HUES64 (cell line): Measurements from ENCODE around the gene TCF12.

Experiments
- H3K27ac ChIP-seq: 2 replicates; pipeline ENCODE4 v1.7.0; 2013; ENCODE audit warnings: low read depth, low read length, inconsistent platforms
- H3K27me3 ChIP-seq: 2 replicates; pipeline ENCODE4 v1.6.1; 2013; ENCODE audit warnings: mild to moderate bottlenecking, low read length; ENCODE audit not compliant: insufficient read depth
- H3K36me3 ChIP-seq: 2 replicates; pipeline ENCODE4 v1.6.1; 2013; ENCODE audit warnings: mild to moderate bottlenecking, low read length; ENCODE audit not compliant: insufficient read depth
- H3K4me1 ChIP-seq: 2 replicates; pipeline ENCODE4 v1.6.1; 2013; ENCODE audit warnings: mild to moderate bottlenecking, low read length, moderate library complexity; ENCODE audit not compliant: insufficient read depth
- H3K4me3 ChIP-seq: 2 replicates; pipeline ENCODE4 v1.5.1; 2013; ENCODE audit warnings: mild to moderate bottlenecking, low read length, moderate library complexity
- H3K9ac ChIP-seq: 2 replicates; pipeline ENCODE4 v1.6.1; 2013; ENCODE audit warnings: mild to moderate bottlenecking, low read depth, low read length
- H3K9me3 ChIP-seq: 2 replicates; pipeline ENCODE4 v1.6.1; 2013; ENCODE audit warnings: low read depth, low read length; ENCODE audit not compliant: insufficient read depth
- WGBS: fragments of 150-250, 120-280 bp; methylation state at CpG from one replicate; pipeline ENCODE4 v1.1.7; 2013; ENCODE audit warnings: missing lambda C conversion rate; 5-methylcytosine and 5-hydroxymethylcytosine counted together

TCF12 gene

GRCh38 chr15:57218826-57219576 is 300.6 kb downstream of the TCF12 start:
- peak overlapping the region; percentile 22 for H3K27ac ChIP-seq
- no peaks in the 10 kb centered on the region for H3K9me3 ChIP-seq
- H3K27me3 ChIP-seq = no peaks in the 10 kb centered on the region
- 40% methylated on average over 1 of the region's 2 CpGs for WGBS
- peaks cover 92% of the 10 kb centered on the region for H3K4me1 ChIP-seq
- H3K36me3 ChIP-seq = no peaks in the 10 kb centered on the region
- H3K4me3 ChIP-seq = peak overlapping the region; percentile 64
- peak overlapping the region; percentile 32; the same call in 1 of the 2 replicates for H3K9ac ChIP-seq

GRCh38 chr15:57220205-57220604 is 301.8 kb downstream of the TCF12 start:
- H3K27ac ChIP-seq = peak overlapping the region; percentile 6; the same call in 1 of the 2 replicates
- 55% methylated on average over 1 of the region's 2 CpGs for WGBS
- H3K9me3 ChIP-seq = no peaks in the 10 kb centered on the region
- H3K9ac ChIP-seq = peak overlapping the region; percentile 58
- H3K36me3 ChIP-seq = no peaks in the 10 kb centered on the region
- peak overlapping the region; percentile 64 for H3K4me3 ChIP-seq
- peaks cover 92% of the 10 kb centered on the region for H3K4me1 ChIP-seq
- H3K27me3 ChIP-seq = no peaks in the 10 kb centered on the region

- H3K4me1 ChIP-seq = peaks cover 83% of the 10 kb centered on the region
- H3K27ac ChIP-seq = no peak overlapping the region; the same call in 1 of the 2 replicates
- 73% methylated on average over 1 of the region's 1 CpG for WGBS
- H3K36me3 ChIP-seq = no peaks in the 10 kb centered on the region
- H3K9me3 ChIP-seq = no peaks in the 10 kb centered on the region
- H3K27me3 ChIP-seq = no peaks in the 10 kb centered on the region
- peak overlapping the region; percentile 58; the same call in 1 of the 2 replicates for H3K9ac ChIP-seq
- H3K4me3 ChIP-seq = peak overlapping the region; percentile 64
These were observed 302.7 kb downstream of the TCF12 start for GRCh38 chr15:57221134-57221533.

DNA sequence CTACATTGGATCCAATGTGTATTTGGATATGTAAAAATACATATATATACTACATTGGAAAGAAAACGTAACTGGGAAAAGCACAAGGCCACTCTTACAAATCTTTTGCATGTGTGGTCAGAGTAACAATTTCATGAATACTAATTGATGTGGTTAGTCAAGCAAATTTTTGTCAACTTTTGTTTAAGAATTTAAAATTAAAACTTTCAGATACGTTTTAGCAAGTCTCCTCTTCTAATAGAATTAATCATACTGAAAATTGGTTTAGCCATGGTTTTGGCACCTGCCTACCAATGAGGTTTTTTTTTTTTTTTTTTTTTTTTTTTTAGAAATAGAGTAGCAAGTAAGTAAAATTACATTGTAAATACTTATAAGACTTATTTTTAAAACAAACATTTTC is 304.9 kb downstream of the TCF12 start:
- Histone ChIP-seq H3K4me1 (peaks cover 81% of the 10 kb centered on the region), H3K4me3 (no peak overlapping the region), H3K9ac (no peak overlapping the region), H3K27ac (no peak overlapping the region), H3K9me3 (no peaks in the 10 kb centered on the region), H3K36me3 (no peaks in the 10 kb centered on the region), H3K27me3 (no peaks in the 10 kb centered on the region)
- 100% methylated on average over 1 of the region's 2 CpGs for WGBS

DNA sequence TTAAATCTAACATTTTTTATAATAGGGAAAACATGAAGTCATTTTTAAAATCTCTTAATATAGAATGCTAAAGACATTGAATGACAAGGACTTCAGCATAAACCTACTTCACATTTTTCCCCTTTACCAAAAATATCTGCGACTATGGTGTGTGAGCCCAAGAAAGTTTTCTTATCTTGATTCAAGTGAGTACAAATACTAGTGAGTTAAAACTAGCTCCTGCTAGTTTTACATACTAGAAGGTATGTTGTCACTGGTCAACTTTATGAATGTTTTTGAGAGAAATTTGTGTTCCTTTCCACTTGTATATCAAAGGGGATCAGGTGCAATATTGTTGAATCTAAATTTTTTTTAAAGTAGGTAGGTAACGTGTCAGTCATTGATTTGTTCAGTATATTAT is 305.4 kb downstream of the TCF12 start:
- no peaks in the 10 kb centered on the region for H3K9me3 ChIP-seq
- H3K9ac ChIP-seq = no peak overlapping the region
- H3K27ac ChIP-seq = no peak overlapping the region
- H3K4me1 ChIP-seq = peaks cover 81% of the 10 kb centered on the region
- H3K4me3 ChIP-seq = no peak overlapping the region
- H3K27me3 ChIP-seq = no peaks in the 10 kb centered on the region
- no peaks in the 10 kb centered on the region for H3K36me3 ChIP-seq
- WGBS = 100% methylated on average over 1 of the region's 2 CpGs

DNA sequence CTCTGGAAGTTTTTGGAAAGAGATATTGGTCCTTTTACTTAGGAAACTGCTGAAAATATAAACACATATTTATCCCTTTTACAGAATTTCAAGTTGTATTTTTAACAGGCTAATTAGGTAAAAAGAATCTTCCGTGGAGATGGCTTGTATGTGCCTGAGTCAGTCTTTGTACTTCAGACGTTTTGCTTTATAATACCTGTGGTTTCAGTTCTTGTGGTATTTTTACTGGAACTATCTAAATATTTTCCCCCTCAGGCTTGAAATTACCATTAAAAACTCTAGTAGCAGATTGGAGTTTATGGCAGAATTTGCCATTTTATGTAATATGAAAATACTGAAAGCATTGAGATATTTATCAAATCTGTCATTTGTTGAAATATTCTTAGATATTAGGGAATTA is 306.2 kb downstream of the TCF12 start:
- no peaks in the 10 kb centered on the region for H3K9me3 ChIP-seq
- H3K4me3 ChIP-seq = no peak overlapping the region
- peak overlapping the region; percentile 36 for H3K27ac ChIP-seq
- 77% methylated on average over 2 of the region's 2 CpGs for WGBS
- H3K27me3 ChIP-seq = no peaks in the 10 kb centered on the region
- peaks cover 83% of the 10 kb centered on the region for H3K4me1 ChIP-seq
- H3K36me3 ChIP-seq = no peaks in the 10 kb centered on the region
- no peak overlapping the region for H3K9ac ChIP-seq

DNA sequence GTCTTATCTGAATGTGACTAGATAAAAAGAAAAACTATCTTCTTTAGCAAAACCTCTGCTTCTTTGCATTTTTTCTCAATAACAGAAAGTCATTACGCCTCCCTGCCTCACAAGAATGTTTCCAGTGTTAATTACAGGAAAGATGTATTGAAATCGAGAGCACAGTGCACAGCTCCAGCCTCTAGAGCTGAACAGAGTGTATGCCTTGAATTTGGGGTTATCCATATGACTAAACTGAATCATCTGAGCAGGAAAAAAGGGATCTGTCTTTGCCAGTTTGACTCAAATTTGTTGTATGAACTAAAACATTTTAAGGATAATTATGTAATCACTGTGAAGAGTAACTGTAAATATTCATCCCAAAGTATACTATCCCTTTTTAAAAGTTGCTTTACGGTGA is 308.7 kb downstream of the TCF12 start:
- Histone ChIP-seq H3K4me3 (no peak overlapping the region), H3K36me3 (peaks cover 11% of the 10 kb centered on the region), H3K27me3 (no peaks in the 10 kb centered on the region), H3K4me1 (peaks cover 67% of the 10 kb centered on the region), H3K9me3 (no peaks in the 10 kb centered on the region), H3K9ac (0 out of 2 replicates have a peak overlapping the region, but pooled peaks have one; percentile 23), H3K27ac (no peak overlapping the region)
- whole genome bisulfite sequencing = 69% methylated on average over 3 of the region's 3 CpGs

DNA sequence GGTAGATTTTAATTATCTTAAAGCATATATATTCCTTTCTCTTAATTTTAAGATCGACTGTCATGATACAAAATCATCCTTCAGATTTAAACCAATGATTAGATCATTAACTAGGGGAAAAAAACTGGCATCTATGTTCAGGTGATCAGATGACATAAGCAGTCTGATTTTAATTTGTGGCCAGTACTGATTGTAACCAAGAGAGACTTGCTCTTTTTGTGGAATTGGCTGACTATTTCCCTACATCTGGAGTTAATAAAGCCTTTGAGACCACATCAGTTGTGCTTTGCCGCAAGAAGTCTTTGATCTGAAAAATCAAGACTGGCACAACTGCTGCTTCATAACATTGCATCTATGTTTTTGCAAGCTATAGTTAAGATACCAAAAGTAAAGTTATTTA is 309.5 kb downstream of the TCF12 start:
- H3K9ac ChIP-seq = no peak overlapping the region
- WGBS = 95% methylated on average over 1 of the region's 2 CpGs
- no peak overlapping the region for H3K27ac ChIP-seq

GRCh38 chr15:57228395-57228794 is 310.0 kb downstream of the TCF12 start:
- no peak overlapping the region for H3K4me3 ChIP-seq
- H3K27ac ChIP-seq = no peak overlapping the region
- no peaks in the 10 kb centered on the region for H3K27me3 ChIP-seq
- no peak overlapping the region for H3K9ac ChIP-seq
- H3K36me3 ChIP-seq = peaks cover 23% of the 10 kb centered on the region
- no peaks in the 10 kb centered on the region for H3K9me3 ChIP-seq
- H3K4me1 ChIP-seq = peaks cover 56% of the 10 kb centered on the region
- 92% methylated on average over 4 of the region's 4 CpGs for WGBS

More for the DNA sequence above, 309.5 kb downstream of the TCF12 start:
- Histone ChIP-seq H3K36me3 (peaks cover 19% of the 10 kb centered on the region), H3K4me1 (peaks cover 60% of the 10 kb centered on the region), H3K27me3 (no peaks in the 10 kb centered on the region), H3K9me3 (no peaks in the 10 kb centered on the region), H3K4me3 (no peak overlapping the region)

- H3K36me3 ChIP-seq = peaks cover 30% of the 10 kb centered on the region
- H3K4me3 ChIP-seq = no peak overlapping the region
These were observed 310.6 kb downstream of the TCF12 start for GRCh38 chr15:57229051-57229450.

GRCh38 chr15:57231559-57231958 is 313.1 kb downstream of the TCF12 start:
- Histone ChIP-seq H3K27ac (no peak overlapping the region), H3K36me3 (peaks cover 55% of the 10 kb centered on the region)
- WGBS = no CpG with 5 or more reads among the region's 1 CpG

More at GRCh38 chr15:57229051-57229450, 310.6 kb downstream of the TCF12 start:
- no peaks in the 10 kb centered on the region for H3K9me3 ChIP-seq
- H3K27me3 ChIP-seq = no peaks in the 10 kb centered on the region
- peaks cover 49% of the 10 kb centered on the region for H3K4me1 ChIP-seq
- H3K27ac ChIP-seq = no peak overlapping the region
- H3K9ac ChIP-seq = no peak overlapping the region

More at GRCh38 chr15:57231559-57231958, 313.1 kb downstream of the TCF12 start:
- Histone ChIP-seq H3K27me3 (no peaks in the 10 kb centered on the region), H3K4me3 (no peak overlapping the region), H3K9me3 (no peaks in the 10 kb centered on the region), H3K4me1 (peaks cover 58% of the 10 kb centered on the region), H3K9ac (no peak overlapping the region)
